WTC11 (cell line): ENCODE results near the gene CDK8. TPM values are rescaled to one million over a fixed set of nuclear protein-coding genes. Genes with fewer than 3 reads are reported as not detected.

Experiments
- ATAC-seq: fragments of 200-7000 bp; cut with Tn5 transposase; 2 replicates; pipeline ENCODE4 v1.10.0; 2021; ENCODE audit warnings: mild to moderate bottlenecking, moderate library complexity
- CTCF ChIA-PET: fragments of 300-600 bp; sonication (Branson Sonifier 250); formaldehyde crosslinking; loops from one replicate; lab custom pipeline; 2021; ENCODE audit warnings: antibody characterized with exemption; lab: Charles Lee
- POLR2A ChIA-PET: fragments of 350-600 bp; sonication (Branson Sonifier 250); formaldehyde crosslinking; loops from one replicate; lab custom pipeline; 2021; ENCODE audit warnings: antibody characterized with exemption; lab: Charles Lee
- DNase-seq: peaks from one replicate; pipeline ENCODE4 v3.0.0; 2021; ENCODE audit warnings: low spot score
- H3K27ac Mint-ChIP-seq: 2 replicates; pipeline ENCODE4 v1.8.0; 2021; ENCODE audit warnings: mixed read lengths
- H3K27me3 Mint-ChIP-seq: 2 replicates; pipeline ENCODE4 v1.8.0; 2021; ENCODE audit warnings: low read depth, mild to moderate bottlenecking, moderate library complexity, mixed read lengths
- H3K36me3 Mint-ChIP-seq: 2 replicates; pipeline ENCODE4 v1.8.0; 2021; ENCODE audit warnings: mixed read lengths
- H3K4me1 Mint-ChIP-seq: 2 replicates; pipeline ENCODE4 v1.8.0; 2022; ENCODE audit warnings: mixed read lengths
- H3K4me3 Mint-ChIP-seq: 2 replicates; pipeline ENCODE4 v1.8.0; 2021; ENCODE audit warnings: mild to moderate bottlenecking, moderate library complexity, mixed read lengths
- H3K9me3 Mint-ChIP-seq: 2 replicates; pipeline ENCODE4 v1.8.0; 2021; ENCODE audit warnings: mixed read lengths
- AR ChIP-seq: fragments of 250-450 bp; sonication (Bioruptor Pico); IDR thresholded peaks from 2 replicates; pipeline ENCODE4 v1.9.0; 2021; ENCODE audit warnings: mild to moderate bottlenecking
- ARID4B ChIP-seq: sonication (generic); formaldehyde crosslinking; IDR thresholded peaks from 2 replicates; pipeline ENCODE4 v1.8.0; 2023; ENCODE audit warnings: missing genetic modification reagents, mild to moderate bottlenecking, borderline replicate concordance
- CDX4 ChIP-seq: fragments of 250-450 bp; sonication (Bioruptor Pico); IDR thresholded peaks from 2 replicates; pipeline ENCODE4 v1.9.0; 2021; ENCODE audit warnings: moderate library complexity, mild to moderate bottlenecking, inconsistent platforms, borderline replicate concordance
- IRF1 ChIP-seq: sonication (generic); formaldehyde crosslinking; IDR thresholded peaks from 2 replicates; pipeline ENCODE4 v1.8.0; 2023; ENCODE audit warnings: missing genetic modification reagents
- KAT7 ChIP-seq: sonication (generic); formaldehyde crosslinking; IDR thresholded peaks from 2 replicates; pipeline ENCODE4 v1.8.1; 2023; ENCODE audit warnings: missing genetic modification reagents, mild to moderate bottlenecking, borderline replicate concordance
- NR2C2 ChIP-seq: sonication (generic); formaldehyde crosslinking; IDR thresholded peaks from 2 replicates; pipeline ENCODE4 v1.8.0; 2022; ENCODE audit warnings: mild to moderate bottlenecking, missing genetic modification reagents
- NR3C1 ChIP-seq: sonication (generic); formaldehyde crosslinking; conservative IDR thresholded peaks from 2 replicates; pipeline ENCODE4 v1.8.1; 2023; ENCODE audit warnings: low read depth, mild to moderate bottlenecking, missing genetic modification reagents
- ZNF138 ChIP-seq: sonication (generic); formaldehyde crosslinking; conservative IDR thresholded peaks from 2 replicates; pipeline ENCODE4 v1.8.1; 2022; ENCODE audit warnings: mild to moderate bottlenecking, moderate library complexity, missing genetic modification reagents
- ZNF671 ChIP-seq: fragments of 250-450 bp; sonication (Bioruptor Pico); IDR thresholded peaks from 2 replicates; pipeline ENCODE4 v1.8.0; 2021; ENCODE audit warnings: mild to moderate bottlenecking
- total RNA-seq: library from RNA; stranded (reverse); gene quantifications from 3 replicates; pipeline ENCODE4 v1.2.3, GENCODE V29; 2021
- TF ChIP-seq, protein P1 (sequence below): sonication (generic); formaldehyde crosslinking; conservative IDR thresholded peaks from 2 replicates; pipeline ENCODE4 v1.8.1; 2023; ENCODE audit warnings: mild to moderate bottlenecking, low read depth, missing genetic modification reagents, moderate library complexity
- TF ChIP-seq, protein P2 (sequence below): fragments of 250-450 bp; sonication (Bioruptor Pico); IDR thresholded peaks from 2 replicates; pipeline ENCODE4 v1.9.0; 2021; ENCODE audit warnings: mild to moderate bottlenecking

The CDK8 gene
- total RNA-seq, 1 experiment from 2014 or later: 21.4 TPM

DNA sequence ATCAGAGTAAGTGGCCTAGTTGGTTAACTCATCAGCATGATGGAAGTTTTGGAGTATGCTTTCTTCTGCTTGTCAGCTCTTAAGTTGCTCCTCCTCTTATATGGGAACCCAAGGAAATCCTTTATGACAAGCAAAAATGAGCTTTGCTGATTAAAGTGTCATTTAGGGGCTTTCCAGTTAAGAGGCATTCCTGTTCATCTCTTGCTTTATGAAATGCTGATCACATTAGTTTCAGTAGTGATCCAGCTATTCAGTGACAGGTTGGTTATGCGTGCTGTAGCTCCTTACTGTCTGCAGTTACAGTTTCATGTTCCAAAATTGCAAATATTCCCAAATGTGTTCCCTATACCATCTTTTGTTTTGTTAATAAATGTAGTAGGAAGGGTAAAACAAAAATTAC, 146.6 kb downstream of the CDK8 start:
- CTCF ChIA-PET: interaction anchor here (1.0 kb wide), 1 partner anchor 216 kb away, joined by 4 read pairs; no protein-coding TSS in a partner anchor

More for the DNA sequence above, 146.6 kb downstream of the CDK8 start:
- POLR2A ChIA-PET: no interaction called here
- ATAC-seq (no peak), DNase-seq (no peak)
- H3K9me3 Mint-ChIP-seq: no peaks in the 10 kb centered on the region
- H3K4me3 Mint-ChIP-seq: no peak overlapping the region
- TF ChIP-seq KAT7 (CRISPR knock-in tag): no peak
- TF ChIP-seq, protein P1, sequence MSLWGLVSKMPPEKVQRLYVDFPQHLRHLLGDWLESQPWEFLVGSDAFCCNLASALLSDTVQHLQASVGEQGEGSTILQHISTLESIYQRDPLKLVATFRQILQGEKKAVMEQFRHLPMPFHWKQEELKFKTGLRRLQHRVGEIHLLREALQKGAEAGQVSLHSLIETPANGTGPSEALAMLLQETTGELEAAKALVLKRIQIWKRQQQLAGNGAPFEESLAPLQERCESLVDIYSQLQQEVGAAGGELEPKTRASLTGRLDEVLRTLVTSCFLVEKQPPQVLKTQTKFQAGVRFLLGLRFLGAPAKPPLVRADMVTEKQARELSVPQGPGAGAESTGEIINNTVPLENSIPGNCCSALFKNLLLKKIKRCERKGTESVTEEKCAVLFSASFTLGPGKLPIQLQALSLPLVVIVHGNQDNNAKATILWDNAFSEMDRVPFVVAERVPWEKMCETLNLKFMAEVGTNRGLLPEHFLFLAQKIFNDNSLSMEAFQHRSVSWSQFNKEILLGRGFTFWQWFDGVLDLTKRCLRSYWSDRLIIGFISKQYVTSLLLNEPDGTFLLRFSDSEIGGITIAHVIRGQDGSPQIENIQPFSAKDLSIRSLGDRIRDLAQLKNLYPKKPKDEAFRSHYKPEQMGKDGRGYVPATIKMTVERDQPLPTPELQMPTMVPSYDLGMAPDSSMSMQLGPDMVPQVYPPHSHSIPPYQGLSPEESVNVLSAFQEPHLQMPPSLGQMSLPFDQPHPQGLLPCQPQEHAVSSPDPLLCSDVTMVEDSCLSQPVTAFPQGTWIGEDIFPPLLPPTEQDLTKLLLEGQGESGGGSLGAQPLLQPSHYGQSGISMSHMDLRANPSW (CRISPR knock-in tag): no peak
- TF ChIP-seq ZNF138 (CRISPR knock-in tag): no peak
- TF ChIP-seq, protein P2, sequence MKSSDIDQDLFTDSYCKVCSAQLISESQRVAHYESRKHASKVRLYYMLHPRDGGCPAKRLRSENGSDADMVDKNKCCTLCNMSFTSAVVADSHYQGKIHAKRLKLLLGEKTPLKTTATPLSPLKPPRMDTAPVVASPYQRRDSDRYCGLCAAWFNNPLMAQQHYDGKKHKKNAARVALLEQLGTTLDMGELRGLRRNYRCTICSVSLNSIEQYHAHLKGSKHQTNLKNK (CRISPR knock-in tag): no peak
- no peak for TF ChIP-seq NR3C1
- no peak for TF ChIP-seq AR (CRISPR knock-in tag)
- TF ChIP-seq CDX4 (CRISPR knock-in tag): no peak
- no peak for TF ChIP-seq IRF1 (CRISPR knock-in tag)
- no peak for TF ChIP-seq NR2C2 (CRISPR knock-in tag)
- TF ChIP-seq ARID4B (CRISPR knock-in tag): no peak
- TF ChIP-seq ZNF671 (CRISPR knock-in tag): no peak
- H3K36me3 Mint-ChIP-seq: peaks cover 25% of the 10 kb centered on the region
- no peaks in the 10 kb centered on the region for H3K4me1 Mint-ChIP-seq
- no peak overlapping the region for H3K27ac Mint-ChIP-seq
- no peaks in the 10 kb centered on the region for H3K27me3 Mint-ChIP-seq
